T-helper 17 cell (primary cell): ENCODE data around the gene RPRD2. TPM values are rescaled to one million over a fixed set of nuclear protein-coding genes. Genes with fewer than 3 reads are reported as not detected.
A peak's percentile ranks its signal among the peaks of the same experiment; 100 is the strongest.
"Not testable (repeated sequence)": the region's sequence is repeated elsewhere in the genome, so short reads cannot be mapped to it uniquely, and the experiment has no call there.

ENCODE experiments used
- ATAC-seq: fragments of 150-1000 bp; cut with Tn5 transposase; 2 replicates; pipeline ENCODE4 v1.10.0; 2021; ENCODE audit warnings: mild to moderate bottlenecking, moderate library complexity
- DNase-seq, 3 donors: peaks; one replicate each; pipeline versions ENCODE4 v3.0.0 to v3.0.0-alpha.2; 2020 to 2021
- H3K9me3 ChIP-seq: one replicate; pipeline ENCODE4 v1.7.0; 2013; ENCODE audit warnings: low read length, mild to moderate bottlenecking; ENCODE audit not compliant: control insufficient read depth, poor library complexity, severe bottlenecking
- H3K27ac Mint-ChIP-seq: one replicate; pipeline ENCODE4 v1.8.0; 2022; ENCODE audit warnings: mild to moderate bottlenecking, moderate library complexity, mixed read lengths
- H3K27me3 Mint-ChIP-seq: one replicate; pipeline ENCODE4 v1.8.0; 2022; ENCODE audit warnings: mixed read lengths
- H3K36me3 Mint-ChIP-seq: one replicate; pipeline ENCODE4 v1.8.0; 2022; ENCODE audit warnings: low read depth, mixed read lengths
- H3K4me1 Mint-ChIP-seq: one replicate; pipeline ENCODE4 v1.8.0; 2022; ENCODE audit warnings: mild to moderate bottlenecking, mixed read lengths
- H3K4me3 Mint-ChIP-seq: one replicate; pipeline ENCODE4 v1.8.0; 2022; ENCODE audit warnings: mild to moderate bottlenecking, moderate library complexity, mixed read lengths
- total RNA-seq, 4 donors: library from RNA in 2 of 4; stranded (reverse) in 2 of 4; gene quantifications; one replicate each; pipeline ENCODE4 v1.2.3 and lab custom pipeline; 2022 to 2026

Gene RPRD2
- total RNA-seq, 2 donors from 2014 or later, result 36.2 to 38.7 TPM

DNA sequence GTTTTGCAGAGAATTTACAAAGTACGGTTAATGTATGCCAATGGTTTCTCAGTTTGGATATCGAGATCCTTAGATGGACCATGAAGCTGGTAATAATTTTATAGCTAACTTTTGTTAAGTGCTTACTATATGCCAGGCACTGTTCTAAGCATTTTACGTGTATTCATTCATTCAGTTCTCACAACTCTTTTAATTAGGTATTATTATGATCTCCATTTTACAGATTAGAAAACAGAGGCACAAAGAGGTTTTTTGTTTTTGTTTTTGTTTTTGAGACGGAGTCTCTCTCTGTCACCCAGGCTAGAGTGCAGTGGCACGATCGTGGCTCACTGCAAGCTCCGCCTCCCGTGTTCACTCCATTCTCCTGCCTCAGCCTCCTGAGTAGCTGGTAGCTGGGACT, 7.2 kb downstream of the RPRD2 start:
- H3K36me3 Mint-ChIP-seq, result no peaks in the 10 kb centered on the region
- peak overlapping the region; percentile 66 for H3K27ac Mint-ChIP-seq
- H3K4me1 Mint-ChIP-seq, result peaks cover 54% of the 10 kb centered on the region
- no peak overlapping the region for H3K4me3 Mint-ChIP-seq
- no peaks in the 10 kb centered on the region for H3K27me3 Mint-ChIP-seq
- ATAC-seq, result no peak
- H3K9me3 ChIP-seq, result no peaks in the 10 kb centered on the region
- DNase-seq, result no peak

DNA sequence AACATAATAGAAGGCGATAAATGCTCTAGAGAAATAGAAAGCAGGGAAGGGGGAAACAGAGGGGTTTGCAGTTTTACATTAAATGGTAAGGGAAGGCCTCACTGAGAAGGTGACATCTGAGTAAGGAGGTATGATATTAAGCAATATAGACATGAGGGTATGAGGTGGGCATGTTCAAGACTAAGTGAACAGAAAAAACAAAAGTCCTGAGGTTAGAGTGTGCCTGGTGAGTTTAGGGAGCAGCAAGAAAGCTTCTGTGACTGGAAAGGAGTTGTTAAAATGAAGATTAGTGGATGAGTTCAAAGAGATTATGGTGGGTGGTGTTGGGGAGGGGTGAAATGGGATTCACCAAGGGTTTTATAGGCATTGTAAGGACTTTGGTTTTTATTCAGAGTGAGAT, 8.6 kb downstream of the RPRD2 start:
- no peaks in the 10 kb centered on the region for H3K9me3 ChIP-seq
- Mint-ChIP-seq H3K4me1 (peaks cover 50% of the 10 kb centered on the region), H3K36me3 (no peaks in the 10 kb centered on the region), H3K27ac (no peak overlapping the region), H3K4me3 (peak overlapping the region; percentile 3), H3K27me3 (no peaks in the 10 kb centered on the region)
- ATAC-seq (no peak), DNase-seq (no peak)

DNA sequence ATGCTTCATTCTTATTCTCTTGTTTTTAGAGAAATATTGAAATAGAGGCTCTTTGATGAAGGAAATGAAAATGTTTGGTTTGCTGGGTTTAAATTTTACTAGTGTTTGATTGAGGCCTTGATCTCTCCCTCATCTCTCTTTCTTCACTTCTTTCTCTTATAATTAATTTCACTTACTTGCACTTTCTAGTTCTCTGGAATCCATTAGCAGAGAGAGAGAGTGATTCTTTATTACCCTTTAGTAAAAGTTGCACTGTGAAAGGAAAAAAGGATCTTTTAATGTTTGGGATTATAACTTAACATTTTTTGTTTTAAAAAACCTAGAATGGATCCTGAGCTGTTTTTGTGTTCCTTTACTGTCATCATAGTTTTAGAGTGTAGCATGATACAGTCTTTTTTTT, 12.2 kb downstream of the RPRD2 start:
- Mint-ChIP-seq H3K4me3 (no peak overlapping the region), H3K36me3 (no peaks in the 10 kb centered on the region), H3K4me1 (peaks cover 45% of the 10 kb centered on the region), H3K27me3 (no peaks in the 10 kb centered on the region), H3K27ac (no peak overlapping the region)
- H3K9me3 ChIP-seq, result no peaks in the 10 kb centered on the region
- ATAC-seq (no peak), DNase-seq (no peak)

DNA sequence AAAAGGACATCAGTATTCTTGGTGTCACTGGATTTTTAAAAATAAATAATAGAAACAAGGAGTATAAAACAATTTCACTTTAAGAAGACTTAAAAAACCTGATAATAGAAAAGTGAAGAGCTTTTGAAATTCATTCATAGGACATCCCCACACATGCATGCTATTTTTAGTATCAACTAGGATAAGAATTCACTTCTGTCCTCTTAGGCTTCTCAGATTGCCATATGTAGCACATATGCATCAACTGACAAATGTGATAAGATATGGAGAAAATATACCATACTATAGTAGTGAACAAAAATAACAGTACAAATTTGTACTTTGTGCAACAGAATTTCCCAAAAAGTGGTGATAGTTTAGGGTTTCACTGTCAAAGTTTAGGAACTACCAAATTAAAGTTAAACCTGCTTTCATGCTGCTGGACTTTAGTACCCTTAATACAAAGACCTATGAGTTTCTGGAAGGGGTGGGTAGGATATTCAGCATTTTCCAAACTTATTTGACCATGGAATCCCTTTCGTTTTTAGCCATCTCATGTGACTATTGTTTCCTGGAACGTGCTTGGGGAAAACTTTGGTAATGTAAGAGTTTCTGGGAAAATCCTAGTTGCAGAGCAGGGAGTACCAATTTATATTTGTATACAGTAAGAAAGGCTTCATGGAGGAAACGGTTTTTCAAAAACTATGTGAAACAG, 19.8 kb downstream of the RPRD2 start:
- H3K4me1 Mint-ChIP-seq, result peaks cover 31% of the 10 kb centered on the region
- H3K4me3 Mint-ChIP-seq, result no peak overlapping the region
- ATAC-seq (no peak), DNase-seq (no peak)
- H3K36me3 Mint-ChIP-seq, result peaks cover 3% of the 10 kb centered on the region
- H3K27me3 Mint-ChIP-seq, result no peaks in the 10 kb centered on the region
- no peaks in the 10 kb centered on the region for H3K9me3 ChIP-seq
- peak overlapping the region; percentile 32 for H3K27ac Mint-ChIP-seq

- Mint-ChIP-seq H3K36me3 (peaks cover 3% of the 10 kb centered on the region), H3K27me3 (no peaks in the 10 kb centered on the region), H3K4me1 (peaks cover 37% of the 10 kb centered on the region), H3K4me3 (no peak overlapping the region), H3K27ac (no peak overlapping the region)
- ATAC-seq (peak; percentile 50), DNase-seq (no peak)
- H3K9me3 ChIP-seq, result no peaks in the 10 kb centered on the region
Measured at GRCh38 chr1:150385537-150386445, 21.8 kb downstream of the RPRD2 start.

- no peak for ATAC-seq
- no peak overlapping the region for H3K4me3 Mint-ChIP-seq
- H3K36me3 Mint-ChIP-seq, result peaks cover 3% of the 10 kb centered on the region
- H3K4me1 Mint-ChIP-seq, result peaks cover 36% of the 10 kb centered on the region
- DNase-seq, result no peak
- H3K27ac Mint-ChIP-seq, result no peak overlapping the region
- H3K9me3 ChIP-seq, result no peaks in the 10 kb centered on the region
- H3K27me3 Mint-ChIP-seq, result no peaks in the 10 kb centered on the region
Measured at GRCh38 chr1:150386592-150386991, 22.6 kb downstream of the RPRD2 start.

GRCh38 chr1:150387200-150387599, 23.3 kb downstream of the RPRD2 start:
- peaks cover 3% of the 10 kb centered on the region for H3K36me3 Mint-ChIP-seq
- no peak for ATAC-seq
- no peak overlapping the region for H3K27ac Mint-ChIP-seq
- H3K27me3 Mint-ChIP-seq, result no peaks in the 10 kb centered on the region
- no peak for DNase-seq
- peaks cover 36% of the 10 kb centered on the region for H3K4me1 Mint-ChIP-seq
- H3K9me3 ChIP-seq, result no peaks in the 10 kb centered on the region
- H3K4me3 Mint-ChIP-seq, result no peak overlapping the region

GRCh38 chr1:150388241-150388640, 24.3 kb downstream of the RPRD2 start:
- Mint-ChIP-seq H3K4me1 (peaks cover 42% of the 10 kb centered on the region), H3K27ac (peak overlapping the region; percentile 24), H3K4me3 (no peak overlapping the region), H3K36me3 (peaks cover 3% of the 10 kb centered on the region), H3K27me3 (no peaks in the 10 kb centered on the region)
- no peak for ATAC-seq
- no peak for DNase-seq
- no peaks in the 10 kb centered on the region for H3K9me3 ChIP-seq

- Mint-ChIP-seq H3K27me3 (no peaks in the 10 kb centered on the region), H3K4me3 (no peak overlapping the region), H3K27ac (no peak overlapping the region), H3K4me1 (peaks cover 33% of the 10 kb centered on the region), H3K36me3 (no peaks in the 10 kb centered on the region)
- no peaks in the 10 kb centered on the region for H3K9me3 ChIP-seq
- ATAC-seq, result no peak
- DNase-seq, result no peak
Measured at GRCh38 chr1:150389650-150390049, 25.7 kb downstream of the RPRD2 start.

- no peak overlapping the region for H3K4me3 Mint-ChIP-seq
- H3K4me1 Mint-ChIP-seq, result peaks cover 31% of the 10 kb centered on the region
- no peaks in the 10 kb centered on the region for H3K36me3 Mint-ChIP-seq
- no peaks in the 10 kb centered on the region for H3K9me3 ChIP-seq
- no peaks in the 10 kb centered on the region for H3K27me3 Mint-ChIP-seq
- DNase-seq (no peak), ATAC-seq (no peak)
- peak overlapping the region; percentile 88 for H3K27ac Mint-ChIP-seq
Measured at GRCh38 chr1:150392627-150393026, 28.7 kb downstream of the RPRD2 start.

DNA sequence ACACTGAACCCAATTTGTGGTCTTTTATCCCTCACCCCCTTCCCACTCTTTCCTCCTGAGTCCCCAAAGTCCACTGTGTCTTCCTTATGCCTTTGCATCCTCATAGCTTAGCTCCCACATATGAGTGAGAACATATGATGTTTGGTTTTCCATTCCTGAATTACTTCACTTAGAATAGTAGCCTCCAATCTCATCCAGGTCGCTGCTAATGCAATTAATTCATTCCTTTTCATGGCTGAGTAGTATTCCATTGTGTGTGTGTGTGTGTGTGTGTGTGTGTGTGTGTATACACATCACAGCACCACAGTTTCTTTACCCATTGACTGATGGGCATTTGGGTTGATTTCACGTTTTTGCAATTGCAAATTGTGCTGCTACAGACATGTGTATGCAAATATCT, 31.2 kb downstream of the RPRD2 start:
- H3K9me3 ChIP-seq, ATAC-seq, H3K27me3 Mint-ChIP-seq, H3K4me3 Mint-ChIP-seq, H3K36me3 Mint-ChIP-seq, H3K27ac Mint-ChIP-seq, DNase-seq: not testable (repeated sequence)
- peaks cover 26% of the 10 kb centered on the region for H3K4me1 Mint-ChIP-seq

DNA sequence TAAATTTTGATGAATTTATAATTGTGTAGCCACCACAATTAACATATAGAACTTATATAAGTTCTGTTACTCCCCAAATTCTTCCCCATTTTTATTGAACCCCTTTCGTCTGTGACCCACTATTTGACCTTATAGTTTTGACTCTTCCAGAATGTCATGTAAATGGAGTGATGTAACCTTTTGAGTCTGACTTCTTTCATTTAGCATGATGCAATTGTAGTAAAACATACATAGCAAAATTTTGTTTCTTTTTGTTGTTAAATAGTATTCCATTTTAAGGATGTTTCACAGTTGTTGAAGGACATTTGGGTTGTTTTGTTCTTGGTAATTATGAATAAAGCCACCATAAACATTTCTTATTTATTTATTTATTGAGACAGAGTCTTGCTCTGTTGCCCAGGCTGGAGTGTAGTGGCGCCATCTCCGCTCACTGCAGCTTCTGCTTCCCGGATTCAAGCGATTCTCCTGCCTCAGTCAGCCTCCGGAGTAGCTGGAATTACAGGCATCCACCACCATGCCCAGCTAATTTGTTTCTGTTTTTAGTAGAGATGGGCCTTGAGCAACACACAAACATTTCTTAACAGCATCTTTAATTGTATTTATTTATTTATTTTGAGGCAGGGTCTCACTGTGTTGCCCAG, 33.6 kb downstream of the RPRD2 start:
- no peaks in the 10 kb centered on the region for H3K36me3 Mint-ChIP-seq
- no peak for ATAC-seq
- H3K9me3 ChIP-seq, result no peaks in the 10 kb centered on the region
- DNase-seq, result no peak
- no peak overlapping the region for H3K4me3 Mint-ChIP-seq
- H3K4me1 Mint-ChIP-seq, result peaks cover 22% of the 10 kb centered on the region
- no peak overlapping the region for H3K27ac Mint-ChIP-seq
- no peaks in the 10 kb centered on the region for H3K27me3 Mint-ChIP-seq

DNA sequence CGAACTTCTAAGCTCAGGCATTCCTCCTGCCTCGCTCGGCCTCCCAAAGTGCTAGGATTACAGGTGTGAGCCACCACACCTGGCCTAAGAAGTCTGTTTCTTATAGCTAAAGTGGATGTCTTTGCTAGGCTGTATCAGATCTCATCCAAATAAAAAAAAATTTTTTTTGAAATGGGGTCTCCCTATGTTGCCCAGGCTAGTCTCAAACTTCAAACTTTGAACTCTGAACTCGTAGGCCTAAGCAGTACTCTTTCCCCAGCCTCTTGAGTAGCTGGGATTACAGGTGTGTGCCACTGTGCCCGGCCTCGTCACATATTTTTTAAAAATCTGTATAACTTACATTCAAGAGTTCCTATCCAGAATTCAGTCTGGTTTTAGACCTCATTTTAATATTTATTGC, 40.5 kb downstream of the RPRD2 start:
- ATAC-seq (no peak), DNase-seq (no peak)
- no peak overlapping the region for H3K4me3 Mint-ChIP-seq
- H3K4me1 Mint-ChIP-seq, result peaks cover 25% of the 10 kb centered on the region
- no peaks in the 10 kb centered on the region for H3K9me3 ChIP-seq
- H3K27ac Mint-ChIP-seq, result peak overlapping the region; percentile 51
- no peaks in the 10 kb centered on the region for H3K36me3 Mint-ChIP-seq
- H3K27me3 Mint-ChIP-seq, result no peaks in the 10 kb centered on the region
